ENCODE measurements around the gene YES1. TPM values are rescaled to one million over a fixed set of nuclear protein-coding genes. Genes with fewer than 3 reads are reported as not detected.
"Not testable (repeated sequence)": the region's sequence is repeated elsewhere in the genome, so short reads cannot be mapped to it uniquely, and the experiment has no call there.

YES1 gene
- total and polyA plus RNA-seq, 3 donors from 2014 or later, result 31.8 to 228 (median 193) TPM

DNA sequence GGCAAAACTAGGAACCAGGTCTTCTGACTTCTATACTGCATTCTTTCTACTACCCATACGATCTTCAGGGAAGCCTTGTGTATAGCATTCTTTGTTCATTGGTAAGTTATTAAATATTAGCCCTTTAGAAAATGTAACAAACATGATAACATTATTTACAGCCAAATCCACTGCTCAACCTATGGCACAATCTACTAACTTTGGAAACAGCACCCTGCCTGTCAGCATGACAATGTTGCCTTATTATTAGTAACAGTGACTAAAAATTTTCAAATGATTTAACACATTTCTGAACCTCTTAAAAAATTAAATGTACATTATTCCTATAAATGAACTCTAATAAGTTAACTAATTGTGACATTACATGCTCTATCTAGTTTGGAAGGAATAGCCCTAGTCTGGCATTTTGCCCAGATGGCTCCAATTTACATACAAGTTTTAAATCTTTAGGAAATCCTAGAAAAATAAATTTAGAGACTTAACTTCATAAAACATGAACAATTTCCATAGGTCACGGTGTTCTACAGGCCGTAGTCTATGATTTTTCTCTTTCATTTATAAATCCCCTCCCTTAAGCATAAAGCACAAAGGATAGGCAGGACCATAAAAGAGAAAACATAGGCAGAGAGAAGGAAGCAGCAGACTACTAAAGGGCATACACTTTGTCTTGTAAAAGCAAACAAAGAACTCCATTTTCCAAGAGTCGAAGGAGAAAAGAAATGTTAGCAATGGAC, 33.7 kb downstream of the YES1 start:
- WGBS, 2 donors, result 57 to 69% methylated on average over 4 of the region's 4 CpGs
- Histone ChIP-seq H3K4me3 (no peak overlapping the region), H3K4me1 (peaks cover 8% of the 10 kb centered on the region), H3K27ac (no peak overlapping the region), H3K9me3 (no peaks in the 10 kb centered on the region), H3K27me3 (no peaks in the 10 kb centered on the region), H3K36me3 (ENCODE audit: low read depth, missing control alignments) (no peaks in the 10 kb centered on the region)
- intact Hi-C loops (cut with DNase I; ENCODE audit: low total_unique reads), result no loop called here
- DNase-seq, result no peak
- no peak for TF ChIP-seq CTCF (IDR thresholded peaks at IDR 0.05)
- TF ChIP-seq POLR2A (IDR thresholded peaks at IDR 0.05), result no peak

- no peak for TF ChIP-seq POLR2A (IDR thresholded peaks at IDR 0.05)
- no peak for TF ChIP-seq CTCF (IDR thresholded peaks at IDR 0.05)
These were observed 35.0 kb downstream of the YES1 start for GRCh38 chr18:777021-777420.

DNA sequence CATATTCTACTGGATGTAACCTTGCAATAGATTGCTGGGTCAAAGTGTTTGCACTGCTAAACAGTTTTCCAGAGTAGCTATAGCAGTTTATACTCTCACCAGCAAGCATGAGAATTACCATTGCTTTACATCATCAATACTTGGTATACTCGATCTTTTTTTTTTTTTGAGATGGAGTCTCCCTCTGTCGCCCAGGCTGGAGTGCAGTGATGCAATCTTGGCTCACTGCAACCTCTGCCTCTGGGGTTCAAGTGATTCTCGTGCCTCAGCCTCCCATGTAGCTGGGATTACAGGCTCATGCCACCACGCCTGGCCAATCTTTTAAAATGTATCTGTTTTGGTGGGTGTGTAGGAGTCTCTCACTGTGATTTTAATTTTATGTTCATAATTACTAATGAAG, 36.0 kb downstream of the YES1 start:
- DNase-seq, result not testable (repeated sequence)

More at GRCh38 chr18:777021-777420, 35.0 kb downstream of the YES1 start:
- no peak for DNase-seq
- H3K9me3 ChIP-seq, result no peaks in the 10 kb centered on the region
- no peaks in the 10 kb centered on the region for H3K27me3 ChIP-seq
- no peak overlapping the region for H3K4me3 ChIP-seq
- 47 to 57% methylated on average over 1 of the region's 1 CpG for WGBS, 2 donors
- no peaks in the 10 kb centered on the region for H3K36me3 ChIP-seq (ENCODE audit: low read depth, missing control alignments)
- no peak overlapping the region for H3K27ac ChIP-seq
- intact Hi-C loops (cut with DNase I; ENCODE audit: low total_unique reads), result no loop called here
- peaks cover 8% of the 10 kb centered on the region for H3K4me1 ChIP-seq

GRCh38 chr18:774811-775210, 37.2 kb downstream of the YES1 start:
- no peak overlapping the region for H3K4me3 ChIP-seq
- WGBS, 2 donors, result 81 to 92% methylated on average over 1 of the region's 1 CpG
- H3K27me3 ChIP-seq, result no peaks in the 10 kb centered on the region
- no peaks in the 10 kb centered on the region for H3K36me3 ChIP-seq (ENCODE audit: low read depth, missing control alignments)
- no peak for DNase-seq
- peaks cover 11% of the 10 kb centered on the region for H3K4me1 ChIP-seq
- no peaks in the 10 kb centered on the region for H3K9me3 ChIP-seq
- intact Hi-C loops (cut with DNase I; ENCODE audit: low total_unique reads), result no loop called here
- no peak overlapping the region for H3K27ac ChIP-seq
- TF ChIP-seq POLR2A (IDR thresholded peaks at IDR 0.05) (no peak), CTCF (IDR thresholded peaks at IDR 0.05) (no peak)

More for the DNA sequence above, 36.0 kb downstream of the YES1 start:
- H3K27ac ChIP-seq; H3K4me3 ChIP-seq; H3K4me1 ChIP-seq; intact Hi-C loops (cut with DNase I; ENCODE audit: low total_unique reads); H3K36me3 ChIP-seq (ENCODE audit: low read depth, missing control alignments); H3K27me3 ChIP-seq; H3K9me3 ChIP-seq: not testable (repeated sequence)
- 83 to 84% methylated on average over 4 of the region's 4 CpGs for WGBS, 2 donors

- TF ChIP-seq POLR2A (IDR thresholded peaks at IDR 0.05) (no peak), CTCF (IDR thresholded peaks at IDR 0.05) (no peak)
- intact Hi-C loops (cut with DNase I; ENCODE audit: low total_unique reads), result no loop called here
- 90% methylated on average over 14 of the region's 14 CpGs for WGBS, 2 donors
These were observed 37.9 kb downstream of the YES1 start for GRCh38 chr18:773980-774624.

More at GRCh38 chr18:773980-774624, 37.9 kb downstream of the YES1 start:
- H3K9me3 ChIP-seq, result no peaks in the 10 kb centered on the region
- no peak for DNase-seq
- H3K27me3 ChIP-seq, result no peaks in the 10 kb centered on the region
- no peaks in the 10 kb centered on the region for H3K36me3 ChIP-seq (ENCODE audit: low read depth, missing control alignments)
- H3K27ac ChIP-seq, result no peak overlapping the region
- H3K4me3 ChIP-seq, result no peak overlapping the region
- peaks cover 11% of the 10 kb centered on the region for H3K4me1 ChIP-seq

Measured in testis (tissue), 3 donors.